Neural progenitor cell (in vitro differentiated cells): ENCODE measurements around the gene TFPI. TPM values are rescaled to one million over a fixed set of nuclear protein-coding genes. Genes with fewer than 3 reads are reported as not detected.

Experiments
- DNase-seq: peaks from one replicate; pipeline ENCODE4 v3.0.0-alpha.2; 2016; ENCODE audit warnings: low spot score
- H2AFZ ChIP-seq: fragments of 200-600 bp; sonication (generic); replicated peaks from 2 replicates; pipeline ENCODE4 v1.6.1; 2016; ENCODE audit warnings: antibody characterized with exemption
- H3F3A ChIP-seq: fragments of 200-600 bp; sonication (generic); 2 replicates; pipeline ENCODE4 v1.6.1; 2016; ENCODE audit warnings: antibody characterized with exemption, low read depth
- H3K27ac ChIP-seq: fragments of 200-600 bp; sonication (generic); 2 replicates; pipeline ENCODE4 v1.5.1; 2016; ENCODE audit warnings: mild to moderate bottlenecking
- H3K27me3 ChIP-seq: fragments of 200-600 bp; sonication (generic); 2 replicates; pipeline ENCODE4 v1.6.1; 2016; ENCODE audit warnings: mild to moderate bottlenecking, moderate library complexity
- H3K36me3 ChIP-seq: fragments of 200-600 bp; sonication (generic); 2 replicates; pipeline ENCODE4 v1.5.1; 2016
- H3K4me1 ChIP-seq: fragments of 200-600 bp; sonication (generic); 2 replicates; pipeline ENCODE4 v1.6.1; 2016; ENCODE audit warnings: mixed run types
- H3K4me2 ChIP-seq: fragments of 200-600 bp; sonication (generic); 2 replicates; pipeline ENCODE4 v1.6.1; 2016
- H3K4me3 ChIP-seq: fragments of 200-600 bp; sonication (generic); 2 replicates; pipeline ENCODE4 v1.5.1; 2016
- H3K79me2 ChIP-seq: fragments of 200-600 bp; sonication (generic); 2 replicates; pipeline ENCODE4 v1.6.1; 2016; ENCODE audit warnings: low read depth
- H3K9ac ChIP-seq: fragments of 200-600 bp; sonication (generic); 2 replicates; pipeline ENCODE4 v1.6.1; 2016
- H3K9me3 ChIP-seq: fragments of 200-600 bp; sonication (generic); 2 replicates; pipeline ENCODE4 v1.5.1; 2016; ENCODE audit warnings: low read depth
- H4K20me1 ChIP-seq: fragments of 200-600 bp; sonication (generic); 2 replicates; pipeline ENCODE4 v1.6.1; 2016; ENCODE audit warnings: low read depth
- H3K27ac Mint-ChIP-seq: 3 replicates; pipeline ENCODE4 v1.8.0; 2021; ENCODE audit warnings: mixed read lengths
- H3K27me3 Mint-ChIP-seq: 2 replicates; pipeline ENCODE4 v1.8.0; 2022; ENCODE audit warnings: low read depth, mild to moderate bottlenecking, inconsistent platforms, moderate library complexity, mixed read lengths; ENCODE audit not compliant: insufficient read depth
- H3K36me3 Mint-ChIP-seq: 3 replicates; pipeline ENCODE4 v1.8.0; 2021; ENCODE audit warnings: mixed read lengths
- H3K4me1 Mint-ChIP-seq: 3 replicates; pipeline ENCODE4 v1.8.0; 2021; ENCODE audit warnings: mixed read lengths
- H3K4me3 Mint-ChIP-seq: 3 replicates; pipeline ENCODE4 v1.8.0; 2021; ENCODE audit warnings: mild to moderate bottlenecking, moderate library complexity, mixed read lengths
- H3K9me3 Mint-ChIP-seq: 3 replicates; pipeline ENCODE4 v1.8.0; 2020; ENCODE audit warnings: mixed read lengths
- EZH2 ChIP-seq: fragments of 200-600 bp; sonication (generic); IDR thresholded peaks from 2 replicates; pipeline ENCODE4 v1.6.1; 2017; ENCODE audit warnings: antibody characterized with exemption, mild to moderate bottlenecking, moderate library complexity
- EZH2phosphoT487 ChIP-seq: fragments of 200-600 bp; sonication (generic); IDR thresholded peaks from 2 replicates; pipeline ENCODE4 v1.6.1; 2017; ENCODE audit warnings: antibody characterized with exemption
- total RNA-seq: library from RNA; depleted of rRNA; stranded (reverse); fragments of >200 nt; gene quantifications from 2 replicates; pipeline ENCODE4 v1.2.3, GENCODE V29; 2015; ENCODE audit warnings: low replicate concordance
- TF ChIP-seq, protein P1 (sequence below): fragments of 200-600 bp; sonication (generic); IDR thresholded peaks from 2 replicates; pipeline ENCODE4 v1.5.1; 2017; ENCODE audit warnings: antibody characterized with exemption, mild to moderate bottlenecking

The TFPI gene
- total RNA-seq, 1 donor from 2014 or later, result 16.6 TPM

DNA sequence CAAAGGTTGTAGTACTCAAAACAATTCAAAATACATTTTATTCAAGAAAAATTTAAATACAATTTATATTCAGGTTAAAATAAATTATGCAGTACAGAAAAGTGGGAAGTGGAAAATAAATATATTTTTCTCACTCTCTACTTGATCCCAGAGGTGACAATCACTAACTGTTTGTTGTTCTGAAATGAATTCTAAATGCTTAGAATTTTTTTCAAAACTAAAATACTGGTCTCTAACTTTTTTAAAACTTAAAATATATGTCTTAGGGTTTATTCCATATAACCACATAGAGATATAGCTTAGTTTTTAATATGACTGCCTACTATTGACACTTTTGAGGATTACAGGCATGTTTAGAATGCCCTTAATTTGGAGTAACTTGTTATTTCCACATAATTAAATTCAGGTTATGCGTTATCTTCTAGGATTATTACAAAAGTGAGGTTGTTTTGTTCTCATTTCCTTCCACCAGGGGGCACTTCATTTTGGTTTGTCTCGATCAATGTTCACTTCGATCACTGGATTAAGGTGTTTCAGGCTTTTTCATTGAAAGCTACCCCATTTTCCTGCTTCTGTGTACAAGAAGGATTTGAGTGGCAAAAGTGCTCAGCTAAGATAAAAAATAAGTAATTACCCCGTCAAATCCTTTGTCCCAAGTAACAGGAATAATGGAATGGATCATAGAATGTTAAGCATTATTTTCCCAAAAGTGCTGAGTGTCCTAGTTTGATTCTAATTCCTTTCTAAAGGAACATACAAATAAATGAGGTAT is 27.1 kb upstream of the TFPI start:
- Histone ChIP-seq H3K9me3 (no peaks in the 10 kb centered on the region), H3F3A (peaks cover 14% of the 10 kb centered on the region), H3K79me2 (no peaks in the 10 kb centered on the region), H3K4me2 (peak overlapping the region; percentile 16), H3K9ac (no peak overlapping the region), H3K36me3 (no peaks in the 10 kb centered on the region), H3K27me3 (no peaks in the 10 kb centered on the region), H3K4me1 (peaks cover 18% of the 10 kb centered on the region), H3K4me3 (no peak overlapping the region), H3K27ac (no peak overlapping the region), H4K20me1 (no peaks in the 10 kb centered on the region), H2AFZ (peak overlapping the region; percentile 75)
- Mint-ChIP-seq H3K27me3 (no peaks in the 10 kb centered on the region), H3K4me1 (peaks cover 19% of the 10 kb centered on the region), H3K4me3 (no peak overlapping the region), H3K27ac (no peak overlapping the region), H3K9me3 (no peaks in the 10 kb centered on the region), H3K36me3 (no peaks in the 10 kb centered on the region)
- TF ChIP-seq, protein P1, sequence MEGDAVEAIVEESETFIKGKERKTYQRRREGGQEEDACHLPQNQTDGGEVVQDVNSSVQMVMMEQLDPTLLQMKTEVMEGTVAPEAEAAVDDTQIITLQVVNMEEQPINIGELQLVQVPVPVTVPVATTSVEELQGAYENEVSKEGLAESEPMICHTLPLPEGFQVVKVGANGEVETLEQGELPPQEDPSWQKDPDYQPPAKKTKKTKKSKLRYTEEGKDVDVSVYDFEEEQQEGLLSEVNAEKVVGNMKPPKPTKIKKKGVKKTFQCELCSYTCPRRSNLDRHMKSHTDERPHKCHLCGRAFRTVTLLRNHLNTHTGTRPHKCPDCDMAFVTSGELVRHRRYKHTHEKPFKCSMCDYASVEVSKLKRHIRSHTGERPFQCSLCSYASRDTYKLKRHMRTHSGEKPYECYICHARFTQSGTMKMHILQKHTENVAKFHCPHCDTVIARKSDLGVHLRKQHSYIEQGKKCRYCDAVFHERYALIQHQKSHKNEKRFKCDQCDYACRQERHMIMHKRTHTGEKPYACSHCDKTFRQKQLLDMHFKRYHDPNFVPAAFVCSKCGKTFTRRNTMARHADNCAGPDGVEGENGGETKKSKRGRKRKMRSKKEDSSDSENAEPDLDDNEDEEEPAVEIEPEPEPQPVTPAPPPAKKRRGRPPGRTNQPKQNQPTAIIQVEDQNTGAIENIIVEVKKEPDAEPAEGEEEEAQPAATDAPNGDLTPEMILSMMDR, result peak; percentile 84
- no peak for TF ChIP-seq EZH2phosphoT487
- DNase-seq, result peak; percentile 71

- H3K27ac ChIP-seq, result no peak overlapping the region
- H3K36me3 ChIP-seq, result no peaks in the 10 kb centered on the region
- H3F3A ChIP-seq, result peaks cover 16% of the 10 kb centered on the region
- H3K27ac Mint-ChIP-seq, result no peak overlapping the region
- H3K4me1 Mint-ChIP-seq, result peaks cover 24% of the 10 kb centered on the region
- no peaks in the 10 kb centered on the region for H3K27me3 ChIP-seq
- no peaks in the 10 kb centered on the region for H4K20me1 ChIP-seq
- H3K36me3 Mint-ChIP-seq, result no peaks in the 10 kb centered on the region
- no peak overlapping the region for H3K9ac ChIP-seq
- no peak overlapping the region for H2AFZ ChIP-seq
- H3K4me3 Mint-ChIP-seq, result no peak overlapping the region
- no peaks in the 10 kb centered on the region for H3K9me3 ChIP-seq
- no peak overlapping the region for H3K4me3 ChIP-seq
- H3K9me3 Mint-ChIP-seq, result no peaks in the 10 kb centered on the region
- peaks cover 26% of the 10 kb centered on the region for H3K4me1 ChIP-seq
- peak; percentile 61 for DNase-seq
- H3K4me2 ChIP-seq, result no peak overlapping the region
- H3K79me2 ChIP-seq, result no peaks in the 10 kb centered on the region
- no peaks in the 10 kb centered on the region for H3K27me3 Mint-ChIP-seq
- TF ChIP-seq, protein P1, result peak; percentile 67
- TF ChIP-seq EZH2phosphoT487, result no peak
Observed at GRCh38 chr2:187580462-187581124, 26.4 kb upstream of the TFPI start.

DNA sequence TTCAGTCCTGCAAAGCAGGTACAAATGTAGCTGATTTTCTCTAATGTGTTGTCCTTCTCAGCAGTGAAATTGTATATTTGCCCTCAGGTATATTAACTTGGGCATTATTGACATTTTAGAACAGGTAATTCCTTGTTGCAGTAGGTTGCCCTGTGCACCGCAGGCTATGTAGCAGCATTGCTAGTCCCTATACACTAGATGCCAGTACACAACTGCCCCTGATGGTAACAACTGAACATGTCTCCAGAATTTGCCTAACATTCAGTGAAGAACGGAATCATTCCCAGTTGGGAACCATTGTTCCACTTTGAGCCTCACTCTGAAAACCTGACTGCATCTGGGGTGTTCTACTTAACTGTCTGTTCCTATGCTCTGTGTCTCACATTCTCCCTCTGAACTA is 23.1 kb upstream of the TFPI start:
- Histone ChIP-seq H3K79me2 (no peaks in the 10 kb centered on the region), H3K4me1 (peaks cover 37% of the 10 kb centered on the region), H3K4me2 (peak overlapping the region; percentile 55), H4K20me1 (no peaks in the 10 kb centered on the region), H3K9ac (no peak overlapping the region), H3K4me3 (no peak overlapping the region), H3K9me3 (no peaks in the 10 kb centered on the region), H3K36me3 (no peaks in the 10 kb centered on the region), H3K27me3 (no peaks in the 10 kb centered on the region), H2AFZ (peak overlapping the region; percentile 61), H3F3A (peaks cover 22% of the 10 kb centered on the region), H3K27ac (peak overlapping the region; percentile 85)
- Mint-ChIP-seq H3K36me3 (peaks cover 3% of the 10 kb centered on the region), H3K9me3 (peaks cover 13% of the 10 kb centered on the region), H3K4me1 (peaks cover 33% of the 10 kb centered on the region), H3K4me3 (no peak overlapping the region), H3K27me3 (no peaks in the 10 kb centered on the region), H3K27ac (no peak overlapping the region)
- peak; percentile 59 for DNase-seq
- TF ChIP-seq, protein P1, result peak; percentile 32
- TF ChIP-seq EZH2, result no peak
